Fibroblast of mammary gland (primary cell): ENCODE measurements around the gene CERS6.
A peak's percentile ranks its signal among the peaks of the same experiment; 100 is the strongest.

Experiments
- DNase-seq: peaks from one replicate; pipeline ENCODE4 v3.0.0-alpha.2; 2010; ENCODE audit warnings: low read depth
- H3K4me3 ChIP-seq: 2 replicates; pipeline ENCODE4 v1.5.1; 2011; ENCODE audit warnings: low read depth, mild to moderate bottlenecking, low read length, moderate library complexity; ENCODE audit not compliant: control insufficient read depth
- TF ChIP-seq, protein P1 (sequence below): conservative IDR thresholded peaks from 2 replicates; pipeline ENCODE4 v1.5.1; 2011; ENCODE audit warnings: low read depth, low read length, inconsistent platforms; ENCODE audit not compliant: control insufficient read depth, insufficient read depth

CERS6 gene

DNA sequence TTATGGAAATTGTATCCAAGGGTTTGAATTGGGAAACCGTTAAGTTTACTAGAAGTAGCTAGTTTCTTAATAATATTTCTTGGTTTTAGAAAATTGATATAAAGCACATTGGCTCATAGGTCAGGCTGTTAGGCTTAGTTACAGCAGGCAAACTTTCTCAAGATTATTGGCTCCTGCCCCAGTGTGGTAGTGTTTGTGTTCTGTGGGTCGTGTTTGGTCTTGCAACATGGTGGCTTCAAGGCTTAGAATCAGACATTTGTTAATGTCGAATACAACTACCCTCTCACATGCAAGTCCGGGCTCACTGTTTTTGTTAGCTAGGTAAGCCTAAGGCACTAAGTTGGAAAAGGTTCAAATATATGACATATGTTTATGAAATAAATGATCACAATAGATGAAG, 19.6 kb downstream of the CERS6 start:
- no peak overlapping the region for H3K4me3 ChIP-seq
- no peak for DNase-seq

DNA sequence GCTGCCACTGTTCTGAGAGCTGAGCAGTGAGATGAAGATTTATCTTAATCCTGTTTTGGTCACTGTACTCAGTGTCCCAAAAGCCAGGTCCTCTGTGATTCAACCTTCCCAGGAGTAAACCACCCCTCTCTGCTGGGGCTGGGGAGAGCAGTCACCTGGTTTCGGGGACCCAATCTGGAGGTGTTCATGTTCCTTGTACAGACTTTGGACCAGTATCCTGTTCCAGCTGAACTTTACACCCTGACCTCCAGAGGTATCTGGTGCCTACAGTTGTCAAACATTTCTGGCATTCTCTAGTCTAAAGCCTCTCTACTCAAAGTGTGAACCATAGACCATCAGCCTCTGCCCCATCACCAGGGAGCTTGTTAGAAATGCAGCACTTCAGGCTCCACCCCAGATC, 22.1 kb downstream of the CERS6 start:
- no peak for DNase-seq
- no peak overlapping the region for H3K4me3 ChIP-seq
- TF ChIP-seq, protein P1, sequence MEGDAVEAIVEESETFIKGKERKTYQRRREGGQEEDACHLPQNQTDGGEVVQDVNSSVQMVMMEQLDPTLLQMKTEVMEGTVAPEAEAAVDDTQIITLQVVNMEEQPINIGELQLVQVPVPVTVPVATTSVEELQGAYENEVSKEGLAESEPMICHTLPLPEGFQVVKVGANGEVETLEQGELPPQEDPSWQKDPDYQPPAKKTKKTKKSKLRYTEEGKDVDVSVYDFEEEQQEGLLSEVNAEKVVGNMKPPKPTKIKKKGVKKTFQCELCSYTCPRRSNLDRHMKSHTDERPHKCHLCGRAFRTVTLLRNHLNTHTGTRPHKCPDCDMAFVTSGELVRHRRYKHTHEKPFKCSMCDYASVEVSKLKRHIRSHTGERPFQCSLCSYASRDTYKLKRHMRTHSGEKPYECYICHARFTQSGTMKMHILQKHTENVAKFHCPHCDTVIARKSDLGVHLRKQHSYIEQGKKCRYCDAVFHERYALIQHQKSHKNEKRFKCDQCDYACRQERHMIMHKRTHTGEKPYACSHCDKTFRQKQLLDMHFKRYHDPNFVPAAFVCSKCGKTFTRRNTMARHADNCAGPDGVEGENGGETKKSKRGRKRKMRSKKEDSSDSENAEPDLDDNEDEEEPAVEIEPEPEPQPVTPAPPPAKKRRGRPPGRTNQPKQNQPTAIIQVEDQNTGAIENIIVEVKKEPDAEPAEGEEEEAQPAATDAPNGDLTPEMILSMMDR, result no peak

More for the DNA sequence above, 19.6 kb downstream of the CERS6 start:
- TF ChIP-seq, protein P1, result no peak

DNA sequence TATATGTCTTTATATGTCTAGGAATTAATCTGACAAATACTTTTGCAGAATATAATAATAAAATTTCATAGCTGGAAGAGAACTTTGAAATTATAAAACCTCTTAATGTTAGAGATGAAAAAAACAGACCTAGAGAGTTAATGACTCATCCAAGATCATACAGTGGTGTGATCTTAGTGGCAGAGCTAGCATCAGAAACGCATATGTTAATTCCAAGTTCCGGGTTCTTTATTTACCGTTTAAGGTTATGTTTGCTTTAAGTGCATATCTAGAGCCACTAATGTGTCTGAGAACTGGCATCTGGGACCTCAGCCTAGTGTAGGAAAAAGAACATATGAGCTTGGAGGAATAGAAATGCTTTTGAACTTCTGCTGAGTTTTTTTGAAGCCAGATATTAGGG, 24.3 kb downstream of the CERS6 start:
- peak; percentile 17 for DNase-seq
- TF ChIP-seq, protein P1, result no peak
- H3K4me3 ChIP-seq, result no peak overlapping the region

DNA sequence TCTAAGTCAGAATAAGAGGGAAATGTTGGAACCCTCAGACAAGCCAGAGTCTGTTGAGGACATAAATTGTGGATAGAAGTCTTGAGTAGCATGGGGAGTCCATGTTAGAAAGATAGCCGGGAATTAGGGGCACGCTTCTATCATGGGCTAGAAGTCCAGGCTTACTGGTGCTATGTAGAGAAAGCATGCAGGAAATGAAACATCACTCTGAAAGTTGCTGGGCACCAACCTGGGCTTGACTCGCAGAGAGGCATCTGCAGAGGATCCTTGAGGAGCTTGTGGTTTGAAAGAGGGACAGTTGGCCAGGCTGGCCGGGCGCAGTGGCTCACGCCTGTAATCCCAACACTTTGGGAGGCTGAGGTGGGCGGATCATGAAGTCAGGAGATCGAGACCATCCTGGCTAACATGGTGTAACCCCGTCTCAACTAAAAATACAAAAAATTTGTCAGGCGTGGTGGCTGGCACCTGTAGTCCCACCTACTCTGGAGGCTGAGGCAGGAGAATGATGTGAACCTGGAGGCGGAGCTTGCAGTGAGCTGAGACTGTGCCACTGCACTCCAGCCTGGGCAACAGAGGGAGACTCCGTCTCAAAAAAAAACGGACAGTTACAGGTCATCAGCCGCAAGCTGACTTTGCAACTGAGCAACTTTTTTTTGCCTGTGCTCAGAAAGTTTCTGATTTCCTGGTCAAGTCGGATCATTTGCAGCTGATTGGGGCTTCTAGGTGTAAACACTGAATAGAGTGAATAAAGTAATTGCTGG, 24.9 kb downstream of the CERS6 start:
- H3K4me3 ChIP-seq, result no peak overlapping the region
- TF ChIP-seq, protein P1, result no peak
- no peak for DNase-seq

DNA sequence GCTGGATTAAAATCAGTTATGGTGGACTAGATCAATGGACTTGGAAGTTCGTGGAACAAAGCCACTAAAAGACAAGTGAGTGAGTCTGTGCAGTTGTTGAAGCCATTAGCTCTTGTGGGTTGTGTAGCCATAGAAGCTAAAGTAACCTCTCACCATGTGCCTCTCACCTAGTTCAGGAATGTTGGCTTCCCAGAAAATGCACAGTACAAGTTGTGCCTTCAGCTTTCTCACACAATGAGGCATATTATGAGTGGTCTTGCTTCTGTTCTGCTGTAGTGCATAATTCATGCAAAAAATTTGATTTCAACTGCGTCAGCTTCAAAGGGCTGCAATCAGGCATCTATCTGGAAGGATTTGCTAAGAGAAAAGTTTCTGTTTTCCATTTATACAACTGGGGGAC, 26.2 kb downstream of the CERS6 start:
- TF ChIP-seq, protein P1, result no peak
- peak; percentile 32 for DNase-seq
- no peak overlapping the region for H3K4me3 ChIP-seq

DNA sequence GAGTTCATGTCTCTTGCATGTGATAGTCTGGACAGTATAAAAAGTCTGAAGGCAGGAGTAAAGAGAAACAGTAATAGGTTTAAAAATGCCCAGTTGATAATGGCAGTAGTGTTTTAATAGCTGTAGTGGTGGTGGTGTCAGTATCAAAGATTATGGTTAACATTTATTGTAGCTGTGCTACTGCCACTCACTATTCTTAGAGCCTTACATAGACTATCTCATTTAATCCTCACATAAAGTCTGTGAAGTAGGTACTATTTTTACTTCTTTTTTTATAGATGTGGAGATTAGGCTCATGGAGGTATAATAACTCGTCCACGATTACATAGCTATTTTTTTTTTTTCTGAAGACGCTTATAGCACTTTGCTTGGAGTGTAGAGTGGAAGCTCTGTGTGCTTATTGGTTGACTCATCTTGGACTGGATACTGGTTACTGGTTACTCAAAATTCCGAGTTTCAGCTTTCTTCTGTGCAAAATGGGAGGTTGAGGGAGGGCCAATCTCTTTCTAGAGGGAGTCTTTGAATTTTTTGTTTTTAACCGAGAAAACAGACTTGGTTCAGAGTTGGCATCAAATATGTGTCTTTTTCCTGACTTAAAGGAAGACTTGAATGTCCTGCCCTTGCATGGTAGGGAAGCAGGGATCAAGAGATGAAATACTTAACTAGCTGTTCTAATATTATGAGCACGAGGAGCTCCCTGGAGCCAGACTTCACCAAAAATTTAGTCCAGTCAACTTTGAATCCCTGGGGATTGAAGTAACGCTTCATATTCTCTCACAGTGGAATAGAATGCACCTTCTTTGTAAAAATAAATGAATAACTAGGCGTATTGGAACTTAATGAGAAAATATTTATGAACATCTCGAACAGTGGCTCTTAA, 27.1 kb downstream of the CERS6 start:
- TF ChIP-seq, protein P1, result no peak
- DNase-seq, result no peak
- H3K4me3 ChIP-seq, result no peak overlapping the region
